Epithelial cell of prostate (primary cell): Measurements from ENCODE around the gene SULT2B1.
A peak's percentile ranks its signal among the peaks of the same experiment; 100 is the strongest.
"Not testable (repeated sequence)": the region's sequence is repeated elsewhere in the genome, so short reads cannot be mapped to it uniquely, and the experiment has no call there.

Experiments
- DNase-seq: peaks from one replicate; pipeline ENCODE4 v3.0.0-alpha.2; 2011; ENCODE audit warnings: low read depth, low spot score
- H3K27ac ChIP-seq: fragments of 450-650 bp; 2 replicates; pipeline ENCODE4 v1.5.1; 2017; ENCODE audit warnings: mild to moderate bottlenecking

SULT2B1 gene

DNA sequence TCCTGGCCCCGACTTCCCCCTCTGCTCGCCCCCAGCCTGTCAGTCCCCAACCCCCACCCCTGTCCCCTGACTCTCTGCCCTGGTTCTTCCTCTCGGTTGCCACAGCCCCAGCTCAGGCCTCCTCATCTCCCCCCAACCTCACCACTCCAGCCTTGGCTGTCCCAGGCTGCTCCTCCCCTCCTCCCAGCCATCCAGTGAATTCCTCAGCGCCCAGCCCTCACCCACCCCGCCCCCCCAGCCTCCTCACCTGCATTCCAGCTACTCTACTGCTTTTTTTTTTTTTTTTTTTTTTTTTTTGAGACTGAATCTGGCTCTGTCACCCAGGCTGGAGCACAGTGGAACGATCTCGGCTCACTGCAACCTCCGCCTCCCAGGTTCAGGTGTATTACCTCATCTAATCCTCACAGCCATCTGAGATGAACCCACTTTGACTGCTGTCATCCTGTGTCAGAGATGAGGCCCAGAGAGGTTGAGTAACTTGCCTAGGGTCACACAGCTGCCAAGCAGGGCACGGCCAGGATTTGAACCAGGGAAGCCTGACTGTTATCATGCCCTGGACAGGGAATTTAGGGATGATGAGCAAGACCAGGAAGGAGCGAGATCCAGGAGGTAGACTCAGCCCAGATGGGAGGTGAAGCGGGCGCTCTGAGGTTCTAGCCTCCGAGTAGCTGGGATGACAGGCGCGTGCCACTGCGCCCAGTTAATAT lies 2.6 kb downstream of the SULT2B1 start:
- peak overlapping the region; percentile 78 for H3K27ac ChIP-seq
- no peak for DNase-seq

DNA sequence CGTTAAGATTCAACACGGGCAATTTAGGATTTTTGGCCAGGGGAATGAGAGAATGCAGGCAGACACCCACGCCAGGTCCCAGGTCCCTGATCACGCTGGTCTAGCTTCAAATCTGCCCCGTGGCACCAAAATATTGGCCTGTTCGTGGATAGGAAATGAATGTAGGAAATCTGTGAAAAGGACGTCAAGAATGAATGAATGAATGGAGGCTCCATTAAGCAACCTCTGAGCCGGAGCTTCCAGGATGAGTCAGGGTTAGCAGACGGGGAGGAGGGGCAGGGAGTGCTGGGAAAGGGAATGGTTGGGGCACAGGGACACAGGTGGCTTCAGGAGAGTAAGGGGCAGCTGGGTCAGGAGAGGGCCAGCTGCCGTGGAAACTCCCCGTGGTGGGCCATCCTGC lies 4.2 kb downstream of the SULT2B1 start:
- H3K27ac ChIP-seq = peak overlapping the region; percentile 78
- no peak for DNase-seq

DNA sequence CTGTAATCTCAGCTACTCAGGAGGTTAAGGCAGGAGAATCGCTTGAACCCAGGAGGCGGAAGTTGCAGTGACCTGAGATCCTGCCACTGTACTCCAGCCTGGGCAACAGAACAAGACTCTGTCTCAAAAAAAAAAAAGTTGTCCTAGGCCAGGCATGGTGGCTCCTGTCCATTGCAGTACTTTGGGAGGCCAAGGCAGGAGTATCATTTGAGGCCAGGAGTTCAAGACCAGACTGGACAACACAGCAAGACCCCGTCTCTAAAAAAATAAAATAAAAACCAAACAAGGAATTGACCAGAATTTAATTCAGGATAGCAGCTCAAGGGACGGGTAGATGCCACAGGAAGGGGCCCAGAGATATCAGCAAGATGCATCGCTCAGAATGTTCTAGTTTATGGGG lies 4.9 kb downstream of the SULT2B1 start:
- no peak for DNase-seq
- H3K27ac ChIP-seq = peak overlapping the region; percentile 78

DNA sequence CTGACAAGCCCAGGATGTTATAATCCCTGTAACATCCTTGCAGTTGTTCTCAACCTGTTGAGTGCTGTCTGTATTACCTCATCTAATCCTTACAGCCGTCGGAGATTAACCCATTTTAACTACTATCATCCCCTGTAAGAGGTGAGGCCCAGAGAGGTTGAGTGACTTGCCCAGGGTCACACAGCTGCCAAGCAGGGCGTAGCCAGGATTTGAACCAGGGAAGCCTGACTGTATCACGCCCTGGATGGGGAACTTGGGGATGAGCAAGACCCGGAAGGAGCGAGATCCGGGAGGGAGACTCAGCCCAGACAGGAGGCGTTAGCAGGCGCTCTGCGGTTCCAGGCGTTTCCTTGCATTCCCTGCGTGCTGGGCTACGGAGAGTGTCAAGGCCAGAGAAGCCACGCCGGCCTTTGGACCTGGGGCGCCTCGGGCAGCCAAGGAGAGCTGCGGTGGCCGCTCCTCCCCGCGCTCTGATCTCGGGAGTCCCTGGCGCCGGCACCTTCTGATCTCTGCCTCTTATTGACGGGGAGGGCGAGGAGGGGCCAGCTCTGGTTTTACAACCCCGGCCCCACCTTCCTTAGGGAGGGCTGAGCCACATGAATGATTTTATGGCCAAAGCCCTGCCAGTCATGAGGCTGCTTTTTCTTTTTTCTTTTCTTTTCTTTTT lies 6.2 kb downstream of the SULT2B1 start:
- H3K27ac ChIP-seq = peak overlapping the region; percentile 78
- peak; percentile 58 for DNase-seq

DNA sequence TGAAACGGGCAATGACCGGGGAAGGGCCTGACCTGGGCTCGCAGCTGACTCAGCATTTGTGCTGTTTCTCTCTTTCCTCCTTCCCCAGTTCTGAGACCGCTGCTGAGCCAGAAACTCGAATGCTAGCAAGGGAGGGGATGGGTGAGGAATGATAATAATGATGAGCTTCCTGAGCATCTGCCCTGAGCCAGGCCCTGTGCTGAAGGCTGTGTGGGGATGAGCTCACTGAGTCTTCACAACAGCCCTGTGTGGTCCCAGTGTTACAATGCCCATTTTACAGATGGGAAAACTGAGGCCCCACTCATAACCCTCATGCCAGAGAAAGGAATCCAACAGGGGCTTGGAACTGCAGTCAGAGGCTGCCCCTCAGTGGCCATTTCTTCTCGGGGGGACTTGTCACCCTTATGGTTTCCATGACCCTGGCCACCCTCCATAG lies 8.1 kb downstream of the SULT2B1 start:
- H3K27ac ChIP-seq = no peak overlapping the region
- no peak for DNase-seq

- DNase-seq = no peak
- no peak overlapping the region for H3K27ac ChIP-seq
These were observed 9.4 kb downstream of the SULT2B1 start for GRCh38 chr19:48561412-48561811.

GRCh38 chr19:48565090-48565489 lies 13.1 kb downstream of the SULT2B1 start:
- H3K27ac ChIP-seq = peak overlapping the region; percentile 21
- no peak for DNase-seq

DNA sequence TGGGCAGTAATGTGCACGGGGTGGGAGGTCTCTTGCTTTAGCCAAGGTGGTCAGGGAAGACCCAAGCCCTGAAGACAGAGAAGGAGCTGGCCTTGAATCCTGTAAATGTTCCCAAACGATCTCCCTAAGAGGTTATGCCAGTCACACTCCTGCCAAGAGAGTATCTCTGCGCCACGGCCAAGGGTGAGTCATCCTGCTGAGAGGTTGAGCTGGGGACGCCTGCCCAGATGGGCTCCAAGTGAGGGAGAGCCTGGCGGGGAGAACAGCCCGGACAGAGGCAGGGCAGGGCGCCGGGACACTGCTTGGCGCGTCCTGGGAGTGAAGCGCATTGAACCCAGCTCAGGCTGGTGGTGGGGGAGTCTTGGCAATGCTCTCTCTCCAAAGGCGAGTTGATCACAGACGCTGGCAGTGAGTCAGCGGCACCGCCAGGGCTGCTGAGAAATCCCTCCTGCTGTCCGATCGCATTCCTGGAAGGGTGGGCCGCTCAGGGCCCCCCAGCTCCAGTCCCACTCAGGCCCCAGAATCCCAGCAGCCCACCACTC lies 16.4 kb downstream of the SULT2B1 start:
- H3K27ac ChIP-seq = peak overlapping the region; percentile 43
- DNase-seq = no peak

DNA sequence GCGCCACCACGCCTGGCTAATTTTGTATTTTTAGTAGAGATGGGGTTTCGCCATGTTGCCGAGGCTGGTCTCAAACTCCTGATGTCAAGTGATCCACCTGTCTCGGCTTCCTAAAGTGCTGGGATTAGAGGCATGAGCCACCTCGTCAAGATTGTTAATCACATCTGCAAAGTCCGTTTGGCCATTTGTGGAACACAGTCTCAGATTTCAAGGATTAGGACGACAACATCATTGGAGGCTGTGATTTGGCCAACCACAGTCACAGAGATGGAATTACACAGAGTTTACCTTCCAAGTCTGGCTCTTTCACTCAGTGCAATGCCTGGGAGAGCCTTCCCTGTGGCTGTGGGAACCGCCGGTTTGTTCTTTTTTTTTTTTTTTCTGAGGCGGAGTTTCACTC lies 17.8 kb downstream of the SULT2B1 start:
- H3K27ac ChIP-seq = no peak overlapping the region
- DNase-seq = no peak

GRCh38 chr19:48571378-48572162 lies 19.6 kb downstream of the SULT2B1 start:
- no peak overlapping the region for H3K27ac ChIP-seq
- no peak for DNase-seq

- no peak overlapping the region for H3K27ac ChIP-seq
These were observed 21.2 kb downstream of the SULT2B1 start for GRCh38 chr19:48573163-48573505.

DNA sequence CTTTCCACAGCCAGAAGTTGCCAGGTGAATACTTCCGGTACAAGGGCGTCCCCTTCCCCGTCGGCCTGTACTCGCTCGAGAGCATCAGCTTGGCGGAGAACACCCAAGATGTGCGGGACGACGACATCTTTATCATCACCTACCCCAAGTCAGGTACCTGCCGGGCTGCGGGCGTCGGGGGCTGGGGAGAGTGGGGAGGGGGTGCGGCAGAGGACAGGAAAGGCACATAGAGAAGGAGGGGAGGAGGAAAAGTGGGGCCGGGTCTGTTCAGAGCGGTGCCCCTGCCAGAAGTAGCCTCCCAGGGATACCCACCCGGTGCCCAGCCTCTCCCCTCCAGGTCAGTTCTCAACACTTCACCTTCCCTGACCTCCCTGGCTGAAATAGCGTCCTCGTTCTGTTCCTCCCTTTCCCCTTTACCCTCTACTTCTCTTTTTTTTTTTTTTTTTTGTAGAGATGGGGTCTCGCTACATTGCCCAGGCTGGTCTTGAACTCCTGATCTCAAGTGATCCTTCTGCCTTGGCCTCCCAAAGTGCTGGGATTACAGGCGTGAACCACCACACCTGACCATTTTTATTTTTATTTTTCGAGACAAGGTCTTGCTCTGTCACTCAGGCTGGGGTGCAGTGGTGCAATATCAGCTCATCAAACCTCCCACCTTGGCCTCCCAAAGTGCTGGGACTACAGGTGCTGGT lies 24.1 kb downstream of the SULT2B1 start:
- no peak overlapping the region for H3K27ac ChIP-seq
- no peak for DNase-seq

More at GRCh38 chr19:48573163-48573505, 21.2 kb downstream of the SULT2B1 start:
- no peak for DNase-seq

DNA sequence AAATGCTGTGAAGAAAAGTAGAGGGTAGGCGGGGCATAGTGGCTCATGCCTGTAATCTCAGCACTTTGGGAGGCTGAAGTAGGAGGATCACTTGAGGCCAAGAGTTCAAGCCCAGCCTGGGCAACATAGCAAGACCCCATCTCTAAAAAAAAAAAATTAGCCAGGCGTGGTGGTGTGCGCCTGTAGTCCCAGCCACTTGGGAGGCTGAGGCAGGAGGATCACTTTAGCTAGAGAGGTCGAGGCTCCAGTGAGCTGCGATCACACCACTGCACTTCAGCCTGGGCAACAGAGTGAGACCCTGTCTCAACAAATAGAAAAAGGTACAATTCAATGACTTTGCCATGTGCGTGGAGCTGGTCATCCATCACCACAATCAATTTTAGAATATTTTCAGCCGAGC lies 25.9 kb downstream of the SULT2B1 start:
- DNase-seq, H3K27ac ChIP-seq: not testable (repeated sequence)

GRCh38 chr19:48578891-48579290 lies 26.9 kb downstream of the SULT2B1 start:
- no peak overlapping the region for H3K27ac ChIP-seq
- no peak for DNase-seq

GRCh38 chr19:48582168-48582567 lies 30.2 kb downstream of the SULT2B1 start:
- no peak overlapping the region for H3K27ac ChIP-seq
- no peak for DNase-seq

GRCh38 chr19:48587387-48587786 lies 35.4 kb downstream of the SULT2B1 start:
- H3K27ac ChIP-seq = no peak overlapping the region
- DNase-seq = no peak

GRCh38 chr19:48588670-48589401 lies 36.9 kb downstream of the SULT2B1 start:
- H3K27ac ChIP-seq = peak overlapping the region; percentile 56
- DNase-seq = peak; percentile 97

DNA sequence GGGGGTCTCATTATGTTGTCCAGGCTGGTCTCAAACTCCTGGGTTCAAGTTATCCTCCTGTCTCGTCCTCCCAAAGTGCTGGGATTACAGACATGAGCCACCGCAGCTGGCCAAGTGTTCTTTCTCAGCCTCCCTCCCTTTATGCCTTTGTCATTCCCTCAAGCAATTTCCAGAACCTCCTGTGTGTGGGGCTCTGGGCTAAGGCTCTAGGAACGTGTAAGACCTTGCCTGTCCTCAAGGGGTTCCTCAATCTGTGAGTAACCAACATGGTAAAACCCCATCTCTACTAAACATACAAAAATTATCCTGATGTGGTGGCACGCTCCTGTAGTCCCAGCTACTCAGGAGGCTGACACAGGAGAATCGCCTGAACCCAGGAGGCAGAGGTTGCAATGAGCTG lies 39.0 kb downstream of the SULT2B1 start:
- no peak for DNase-seq
- no peak overlapping the region for H3K27ac ChIP-seq

- no peak for DNase-seq
- no peak overlapping the region for H3K27ac ChIP-seq
These were observed 43.2 kb downstream of the SULT2B1 start for GRCh38 chr19:48595171-48595570.

- no peak for DNase-seq
- no peak overlapping the region for H3K27ac ChIP-seq
These were observed 43.9 kb downstream of the SULT2B1 start for GRCh38 chr19:48595833-48596232.
